Breast epithelium (tissue), 3 donors: ENCODE data around the gene PSME2.

Source experiments
- POLR2A ChIP-seq: fragments of 450-650 bp; IDR thresholded peaks from one replicate; pipeline ENCODE4 v1.6.1; 2016; ENCODE audit warnings: antibody characterized with exemption, mild to moderate bottlenecking, moderate library complexity
- POLR2AphosphoS5 ChIP-seq, 3 donors: sonication (generic); formaldehyde crosslinking; IDR thresholded peaks; one replicate each; pipeline ENCODE4 v1.6.1; 2017; ENCODE audit warnings: antibody characterized with exemption in 3 of 3
- TF ChIP-seq, protein P1 (sequence below), 3 donors: fragments of 450-650 bp; IDR thresholded peaks; one replicate each; pipeline ENCODE4 v1.5.1; 2016 to 2017; ENCODE audit warnings: antibody characterized with exemption in 3 of 3, mild to moderate bottlenecking in 3 of 3, moderate library complexity in 3 of 3

GRCh38 chr14:24108336-24108874 is 38.0 kb downstream of the PSME2 start:
- TF ChIP-seq, protein P1, sequence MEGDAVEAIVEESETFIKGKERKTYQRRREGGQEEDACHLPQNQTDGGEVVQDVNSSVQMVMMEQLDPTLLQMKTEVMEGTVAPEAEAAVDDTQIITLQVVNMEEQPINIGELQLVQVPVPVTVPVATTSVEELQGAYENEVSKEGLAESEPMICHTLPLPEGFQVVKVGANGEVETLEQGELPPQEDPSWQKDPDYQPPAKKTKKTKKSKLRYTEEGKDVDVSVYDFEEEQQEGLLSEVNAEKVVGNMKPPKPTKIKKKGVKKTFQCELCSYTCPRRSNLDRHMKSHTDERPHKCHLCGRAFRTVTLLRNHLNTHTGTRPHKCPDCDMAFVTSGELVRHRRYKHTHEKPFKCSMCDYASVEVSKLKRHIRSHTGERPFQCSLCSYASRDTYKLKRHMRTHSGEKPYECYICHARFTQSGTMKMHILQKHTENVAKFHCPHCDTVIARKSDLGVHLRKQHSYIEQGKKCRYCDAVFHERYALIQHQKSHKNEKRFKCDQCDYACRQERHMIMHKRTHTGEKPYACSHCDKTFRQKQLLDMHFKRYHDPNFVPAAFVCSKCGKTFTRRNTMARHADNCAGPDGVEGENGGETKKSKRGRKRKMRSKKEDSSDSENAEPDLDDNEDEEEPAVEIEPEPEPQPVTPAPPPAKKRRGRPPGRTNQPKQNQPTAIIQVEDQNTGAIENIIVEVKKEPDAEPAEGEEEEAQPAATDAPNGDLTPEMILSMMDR (IDR thresholded peaks at IDR 0.05) = no peak
- TF ChIP-seq POLR2AphosphoS5 (IDR thresholded peaks at IDR 0.05) (no peak), POLR2A (no peak)
